ENCODE measurements around the gene SOX13. TPM values are rescaled to one million over a fixed set of nuclear protein-coding genes. Genes with fewer than 3 reads are reported as not detected.
A peak's percentile ranks its signal among the peaks of the same experiment; 100 is the strongest.

SOX13 gene
- polyA plus RNA-seq, 6 donors from 2014 or later, result not detected

GRCh38 chr1:204073837-204074273 lies 940 bp downstream of the SOX13 start:
- Mint-ChIP-seq H3K27ac (peak overlapping the region in 1 of 6 donors; percentile 3), H3K9me3 (peaks cover 0 to 8% (median under 1%) of the 10 kb centered on the region in 7 donors), H3K27me3 (peaks cover 68 to 92% (median 90%) of the 10 kb centered on the region in 3 donors), H3K4me3 (peak overlapping the region in 7 of 8 donors; percentile 63 to 86 (median 75)), H3K4me1 (peaks cover 8 to 26% (median 14%) of the 10 kb centered on the region in 3 donors), H3K36me3 (no peaks in the 10 kb centered on the region)
- ATAC-seq (ENCODE audit: low read depth in 2 of 2) (no peak), DNase-seq (no peak)

GRCh38 chr1:204074274-204075138 lies 1.6 kb downstream of the SOX13 start:
- no peak for ATAC-seq (ENCODE audit: low read depth in 2 of 2)
- Mint-ChIP-seq H3K4me3 (peak overlapping the region; percentile 27 to 86 (median 76)), H3K36me3 (no peaks in the 10 kb centered on the region), H3K9me3 (peaks cover 0 to 8% (median 0%) of the 10 kb centered on the region in 7 donors), H3K4me1 (peaks cover 8 to 26% (median 14%) of the 10 kb centered on the region in 3 donors), H3K27ac (peak overlapping the region in 1 of 6 donors; percentile 61), H3K27me3 (peaks cover 65 to 86% (median 84%) of the 10 kb centered on the region in 3 donors)
- DNase-seq, result no peak

GRCh38 chr1:204075139-204075521 lies 2.2 kb downstream of the SOX13 start:
- H3K36me3 Mint-ChIP-seq, result no peaks in the 10 kb centered on the region
- peak overlapping the region; percentile 19 to 82 (median 71) for H3K4me3 Mint-ChIP-seq
- DNase-seq (no peak), ATAC-seq (ENCODE audit: low read depth in 2 of 2) (no peak)
- peak overlapping the region in 1 of 6 donors; percentile 61 for H3K27ac Mint-ChIP-seq
- H3K27me3 Mint-ChIP-seq, result peaks cover 59 to 85% (median 78%) of the 10 kb centered on the region in 3 donors
- H3K9me3 Mint-ChIP-seq, result peaks cover 0 to 6% (median 0%) of the 10 kb centered on the region in 7 donors
- peaks cover 8 to 26% (median 14%) of the 10 kb centered on the region in 3 donors for H3K4me1 Mint-ChIP-seq

- peak overlapping the region in 7 of 8 donors; percentile 5 to 72 (median 42) for H3K4me3 Mint-ChIP-seq
- peaks cover 51 to 77% (median 73%) of the 10 kb centered on the region in 3 donors for H3K27me3 Mint-ChIP-seq
- peak overlapping the region in 2 of 6 donors; percentile 3 to 15 for H3K27ac Mint-ChIP-seq
- H3K9me3 Mint-ChIP-seq, result peaks cover 0 to 2% (median 0%) of the 10 kb centered on the region in 7 donors
- no peak for DNase-seq
- H3K36me3 Mint-ChIP-seq, result no peaks in the 10 kb centered on the region
- peaks cover 8 to 26% (median 14%) of the 10 kb centered on the region in 3 donors for H3K4me1 Mint-ChIP-seq
- no peak for ATAC-seq (ENCODE audit: low read depth in 2 of 2)
These were observed 3.3 kb downstream of the SOX13 start for GRCh38 chr1:204075890-204076846.

GRCh38 chr1:204076891-204077290 lies 4.0 kb downstream of the SOX13 start:
- no peak for ATAC-seq (ENCODE audit: low read depth in 2 of 2)

GRCh38 chr1:204077979-204078696 lies 5.2 kb downstream of the SOX13 start:
- no peaks in the 10 kb centered on the region for H3K36me3 Mint-ChIP-seq
- H3K4me3 Mint-ChIP-seq, result peak overlapping the region in 1 of 8 donors; percentile 68
- DNase-seq, result no peak

More at GRCh38 chr1:204076891-204077290, 4.0 kb downstream of the SOX13 start:
- no peak overlapping the region for H3K4me3 Mint-ChIP-seq
- peaks cover 8 to 26% (median 14%) of the 10 kb centered on the region in 3 donors for H3K4me1 Mint-ChIP-seq
- no peak for DNase-seq
- H3K36me3 Mint-ChIP-seq, result no peaks in the 10 kb centered on the region
- peaks cover 0 to 2% (median 0%) of the 10 kb centered on the region in 7 donors for H3K9me3 Mint-ChIP-seq
- H3K27ac Mint-ChIP-seq, result no peak overlapping the region
- H3K27me3 Mint-ChIP-seq, result peaks cover 44 to 73% (median 70%) of the 10 kb centered on the region in 3 donors

GRCh38 chr1:204079608-204079999 lies 6.7 kb downstream of the SOX13 start:
- no peaks in the 10 kb centered on the region for H3K36me3 Mint-ChIP-seq
- peaks cover 0 to 2% (median 0%) of the 10 kb centered on the region in 7 donors for H3K9me3 Mint-ChIP-seq
- H3K4me3 Mint-ChIP-seq, result no peak overlapping the region
- H3K27me3 Mint-ChIP-seq, result peaks cover 40 to 66% (median 65%) of the 10 kb centered on the region in 3 donors
- DNase-seq (no peak), ATAC-seq (ENCODE audit: low read depth in 2 of 2) (no peak)
- H3K27ac Mint-ChIP-seq, result no peak overlapping the region
- H3K4me1 Mint-ChIP-seq, result peaks cover 4 to 10% (median 8%) of the 10 kb centered on the region in 3 donors

More at GRCh38 chr1:204077979-204078696, 5.2 kb downstream of the SOX13 start:
- ATAC-seq (ENCODE audit: low read depth in 2 of 2), result no peak
- Mint-ChIP-seq H3K27ac (no peak overlapping the region), H3K4me1 (peaks cover 4 to 20% (median 14%) of the 10 kb centered on the region in 3 donors), H3K9me3 (peaks cover 0 to 2% (median 0%) of the 10 kb centered on the region in 7 donors), H3K27me3 (peaks cover 40 to 73% (median 71%) of the 10 kb centered on the region in 3 donors)

GRCh38 chr1:204080163-204080903 lies 7.4 kb downstream of the SOX13 start:
- Mint-ChIP-seq H3K27me3 (peaks cover 33 to 59% (median 57%) of the 10 kb centered on the region in 3 donors), H3K4me3 (no peak overlapping the region), H3K36me3 (no peaks in the 10 kb centered on the region), H3K27ac (no peak overlapping the region), H3K9me3 (peaks cover 0 to 2% (median 0%) of the 10 kb centered on the region in 7 donors), H3K4me1 (peaks cover under 1 to 4% (median 1%) of the 10 kb centered on the region in 3 donors)
- ATAC-seq (ENCODE audit: low read depth in 2 of 2), result no peak
- no peak for DNase-seq

GRCh38 chr1:204081164-204081790 lies 8.4 kb downstream of the SOX13 start:
- ATAC-seq (ENCODE audit: low read depth in 2 of 2) (no peak), DNase-seq (no peak)
- Mint-ChIP-seq H3K4me3 (no peak overlapping the region), H3K4me1 (no peaks in the 10 kb centered on the region), H3K36me3 (no peaks in the 10 kb centered on the region), H3K27ac (no peak overlapping the region), H3K27me3 (peaks cover 25 to 50% (median 48%) of the 10 kb centered on the region in 3 donors), H3K9me3 (no peaks in the 10 kb centered on the region)

- H3K27me3 Mint-ChIP-seq, result peaks cover 20 to 43% (median 41%) of the 10 kb centered on the region in 3 donors
- no peaks in the 10 kb centered on the region for H3K9me3 Mint-ChIP-seq
- no peak overlapping the region for H3K4me3 Mint-ChIP-seq
- H3K36me3 Mint-ChIP-seq, result no peaks in the 10 kb centered on the region
- DNase-seq (no peak), ATAC-seq (ENCODE audit: low read depth in 2 of 2) (no peak)
- H3K27ac Mint-ChIP-seq, result no peak overlapping the region
- H3K4me1 Mint-ChIP-seq, result no peaks in the 10 kb centered on the region
These were observed 9.0 kb downstream of the SOX13 start for GRCh38 chr1:204081791-204082513.

GRCh38 chr1:204083491-204083890 lies 10.6 kb downstream of the SOX13 start:
- H3K36me3 Mint-ChIP-seq, result no peaks in the 10 kb centered on the region
- ATAC-seq (ENCODE audit: low read depth in 2 of 2) (no peak), DNase-seq (no peak)
- H3K27ac Mint-ChIP-seq, result peak overlapping the region in 1 of 6 donors; percentile 89
- peaks cover 4 to 32% (median 28%) of the 10 kb centered on the region in 3 donors for H3K27me3 Mint-ChIP-seq
- H3K4me3 Mint-ChIP-seq, result no peak overlapping the region
- H3K4me1 Mint-ChIP-seq, result no peaks in the 10 kb centered on the region
- H3K9me3 Mint-ChIP-seq, result no peaks in the 10 kb centered on the region

Data from naive B cell (primary cell).